T47D (cell line): ENCODE results near the gene NT5C2.

Source experiments
- DNase-seq, 2 experiments: peaks; one replicate each; pipeline versions ENCODE4 v3.0.0 to v3.0.0-alpha.2; 2011 to 2012; ENCODE audit warnings: low read depth in 1 of 2, low spot score in 1 of 2
- JUND ChIP-seq: IDR thresholded peaks from 2 replicates; pipeline ENCODE4 v1.6.1; 2012; ENCODE audit warnings: low read depth
- in situ Hi-C: cut with HindIII; loops from 2 replicates; pipeline ENCODE4 v1.10.0; 2016; ENCODE audit warnings: low sequenced_read_pairs, low pct_unique_long_range_greater_than_20kb

The NT5C2 gene

DNA sequence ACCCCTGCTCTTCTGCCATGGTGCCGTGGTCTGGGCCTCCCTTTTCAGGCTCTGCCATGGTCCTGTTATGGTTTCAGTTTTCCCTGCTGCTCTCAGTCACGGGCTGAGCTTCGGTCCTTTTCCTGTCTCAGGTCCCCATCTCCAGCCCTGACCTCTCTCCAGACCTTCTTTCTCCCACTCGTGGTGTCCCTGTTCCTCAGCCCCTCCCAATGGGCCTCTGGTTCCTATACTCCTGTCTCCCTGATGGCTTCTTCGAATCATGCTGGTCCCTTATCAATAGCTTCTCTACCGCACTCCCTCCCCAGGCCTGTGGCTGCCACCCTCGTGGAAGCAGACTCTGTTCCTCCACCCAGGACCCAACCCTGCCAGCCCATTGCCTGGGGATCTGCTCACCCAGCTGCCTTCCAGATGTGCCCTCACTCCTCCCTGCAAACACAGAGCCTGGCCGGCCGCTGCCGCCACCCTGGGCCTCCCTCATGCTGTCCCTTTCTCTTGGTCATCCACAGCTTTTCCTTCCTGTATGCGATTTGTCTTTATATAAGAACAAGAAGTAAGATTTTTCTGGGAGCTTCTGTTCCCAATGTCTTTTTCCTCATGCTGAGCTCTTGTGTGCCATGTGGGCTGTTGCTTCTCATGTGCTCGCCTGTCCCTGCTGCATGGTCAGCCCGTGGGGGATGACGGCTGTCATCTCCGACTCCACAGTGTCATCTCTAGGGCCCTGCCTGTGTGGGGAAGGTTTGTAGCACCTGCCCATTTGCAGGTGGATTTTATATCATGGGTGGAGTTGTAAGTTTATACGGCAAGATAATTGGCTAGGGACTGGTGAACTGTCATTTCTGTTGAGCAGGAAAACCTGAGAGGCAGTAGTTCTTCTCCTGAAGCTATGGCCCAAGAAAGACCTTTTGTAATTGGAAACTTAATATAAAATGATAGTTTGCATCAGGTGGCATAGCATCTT is 126.7 kb downstream of the NT5C2 start:
- in situ Hi-C loops = no loop called here
- no peak for TF ChIP-seq JUND
- no peak for DNase-seq

DNA sequence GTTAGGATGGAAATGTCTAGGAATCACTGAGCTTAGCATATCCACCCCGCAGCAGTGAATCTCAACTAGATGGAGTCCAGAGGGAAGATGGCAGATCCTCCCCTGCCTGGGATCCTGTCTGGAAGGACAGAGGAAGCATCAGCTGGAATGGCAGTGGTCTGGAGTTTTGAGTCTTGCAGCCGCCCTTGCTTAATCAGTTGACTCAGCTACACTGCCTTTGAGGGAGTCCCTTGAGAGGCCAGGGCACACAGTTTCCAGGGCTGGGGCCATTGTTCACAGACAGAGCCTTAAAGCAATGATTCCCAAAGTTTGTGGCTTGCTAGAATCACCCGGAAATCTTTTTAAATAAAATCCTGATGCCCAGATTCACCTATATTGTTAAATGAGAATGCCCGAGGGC is 128.1 kb downstream of the NT5C2 start:
- DNase-seq = no peak
- no peak for TF ChIP-seq JUND
- in situ Hi-C loops = no loop called here

DNA sequence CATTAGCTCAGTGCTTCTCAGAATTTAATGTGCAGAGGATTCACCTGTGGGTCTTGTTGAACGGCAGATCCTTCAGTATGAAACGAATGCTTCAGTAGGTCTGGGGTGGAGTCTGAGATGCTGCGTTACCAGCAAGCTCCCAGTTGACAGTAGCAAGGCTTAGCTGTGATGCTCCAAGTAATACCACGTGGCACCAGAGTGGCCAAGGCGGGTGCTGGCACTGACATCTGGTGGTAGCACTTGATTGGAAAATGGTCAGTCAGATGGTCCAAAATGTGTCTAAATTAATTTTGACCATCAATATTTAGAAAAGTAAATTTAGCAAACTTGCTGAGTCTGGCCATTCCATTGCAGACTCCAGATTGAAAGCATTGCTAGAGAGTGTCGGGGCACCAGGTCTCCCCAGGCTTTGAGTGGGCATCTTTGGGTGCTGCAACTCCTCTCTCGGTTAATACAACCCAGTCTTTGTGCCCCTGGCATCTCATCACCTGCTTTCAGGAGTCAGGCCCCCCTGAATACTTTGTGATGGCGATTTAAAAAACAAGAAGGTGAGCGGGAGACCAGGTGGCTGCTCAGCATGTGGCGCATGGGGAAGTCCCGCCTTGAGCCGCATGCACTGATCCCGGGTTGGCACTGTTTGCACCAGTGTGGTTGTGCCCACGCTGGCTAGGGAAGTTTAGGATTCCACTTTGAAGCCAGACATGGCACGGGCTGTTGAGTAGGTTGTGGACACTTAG is 130.1 kb downstream of the NT5C2 start:
- no peak for TF ChIP-seq JUND
- in situ Hi-C loops = no loop called here
- DNase-seq = peak in 1 of 2 experiments; percentile 72

DNA sequence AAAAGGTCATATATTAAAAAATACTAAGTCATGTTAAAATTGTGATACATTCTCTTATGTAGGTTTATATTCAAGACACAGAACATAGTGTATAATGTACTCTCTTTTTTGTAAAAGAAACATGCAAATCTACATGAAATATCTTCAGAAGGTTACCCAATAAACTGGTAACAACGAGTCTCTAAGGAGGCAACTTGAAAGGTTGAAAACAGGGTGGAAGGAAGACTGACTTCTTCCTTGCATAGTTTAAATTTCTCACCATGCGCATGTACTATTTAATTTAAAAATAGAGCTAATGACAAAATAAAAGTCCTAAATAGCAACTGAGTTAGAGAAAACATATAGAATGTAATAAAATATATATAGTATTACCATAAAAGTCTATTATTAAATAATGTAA is 132.5 kb downstream of the NT5C2 start:
- in situ Hi-C loops = no loop called here
- no peak for DNase-seq
- TF ChIP-seq JUND = no peak

DNA sequence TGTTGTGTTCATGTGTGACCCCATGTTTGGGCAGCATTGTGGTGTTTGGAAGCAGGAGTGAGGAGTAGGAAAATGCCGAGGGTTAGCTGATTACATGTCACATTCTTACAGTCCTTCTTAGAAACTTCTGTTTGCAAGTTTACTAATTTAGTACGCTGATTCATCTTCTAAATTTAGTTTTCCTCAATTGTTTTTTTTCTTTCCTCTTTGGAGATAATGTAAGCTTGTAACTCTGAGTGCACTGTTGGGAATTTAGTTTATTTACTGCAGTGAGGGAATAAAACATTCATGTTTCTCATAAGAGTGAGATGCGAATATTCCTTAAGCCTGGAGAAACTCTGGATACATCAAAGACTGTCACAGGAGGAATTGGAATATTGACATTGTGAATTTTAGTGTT is 135.0 kb downstream of the NT5C2 start:
- no peak for TF ChIP-seq JUND
- in situ Hi-C loops = no loop called here
- DNase-seq = no peak

DNA sequence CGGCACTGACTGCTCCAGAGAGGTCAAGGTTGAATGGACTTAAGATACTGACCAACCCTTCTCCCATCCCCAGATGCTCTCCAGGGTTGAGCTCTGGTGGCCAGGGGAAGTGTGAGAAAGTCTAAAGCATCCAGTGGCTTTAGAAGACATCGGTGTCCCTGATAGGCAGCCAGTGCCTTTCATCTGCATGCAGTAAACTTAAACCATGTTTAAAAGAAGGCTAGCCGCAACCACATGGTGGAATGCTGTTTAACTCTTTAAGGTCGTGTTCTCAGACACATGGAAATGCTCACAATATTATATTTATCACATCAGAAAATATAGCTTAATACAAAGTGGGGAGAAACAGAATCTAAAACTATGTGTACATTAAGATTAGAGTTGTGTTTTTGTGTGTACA is 138.0 kb downstream of the NT5C2 start:
- TF ChIP-seq JUND = no peak
- no peak for DNase-seq
- in situ Hi-C loops = no loop called here

DNA sequence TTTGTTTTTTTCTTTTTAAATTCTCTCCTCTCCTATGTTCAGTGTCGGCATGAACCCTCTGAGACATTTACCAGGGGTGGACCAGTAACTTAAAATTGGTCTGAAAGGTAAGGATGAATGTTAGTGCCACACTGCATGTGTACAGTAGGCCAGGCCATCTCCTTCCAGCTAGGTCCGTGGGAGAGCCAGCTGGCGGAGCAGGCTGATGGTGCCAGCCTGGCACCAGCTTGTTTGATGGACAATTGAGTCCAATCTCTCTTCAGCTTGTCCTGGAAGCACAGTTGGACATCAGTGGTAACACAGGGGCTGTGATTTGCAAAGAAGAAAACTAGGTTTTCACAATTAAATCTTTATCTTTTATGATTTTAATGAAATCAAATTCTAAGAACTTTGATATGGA is 138.5 kb downstream of the NT5C2 start:
- no peak for DNase-seq
- in situ Hi-C loops = no loop called here
- TF ChIP-seq JUND = no peak

DNA sequence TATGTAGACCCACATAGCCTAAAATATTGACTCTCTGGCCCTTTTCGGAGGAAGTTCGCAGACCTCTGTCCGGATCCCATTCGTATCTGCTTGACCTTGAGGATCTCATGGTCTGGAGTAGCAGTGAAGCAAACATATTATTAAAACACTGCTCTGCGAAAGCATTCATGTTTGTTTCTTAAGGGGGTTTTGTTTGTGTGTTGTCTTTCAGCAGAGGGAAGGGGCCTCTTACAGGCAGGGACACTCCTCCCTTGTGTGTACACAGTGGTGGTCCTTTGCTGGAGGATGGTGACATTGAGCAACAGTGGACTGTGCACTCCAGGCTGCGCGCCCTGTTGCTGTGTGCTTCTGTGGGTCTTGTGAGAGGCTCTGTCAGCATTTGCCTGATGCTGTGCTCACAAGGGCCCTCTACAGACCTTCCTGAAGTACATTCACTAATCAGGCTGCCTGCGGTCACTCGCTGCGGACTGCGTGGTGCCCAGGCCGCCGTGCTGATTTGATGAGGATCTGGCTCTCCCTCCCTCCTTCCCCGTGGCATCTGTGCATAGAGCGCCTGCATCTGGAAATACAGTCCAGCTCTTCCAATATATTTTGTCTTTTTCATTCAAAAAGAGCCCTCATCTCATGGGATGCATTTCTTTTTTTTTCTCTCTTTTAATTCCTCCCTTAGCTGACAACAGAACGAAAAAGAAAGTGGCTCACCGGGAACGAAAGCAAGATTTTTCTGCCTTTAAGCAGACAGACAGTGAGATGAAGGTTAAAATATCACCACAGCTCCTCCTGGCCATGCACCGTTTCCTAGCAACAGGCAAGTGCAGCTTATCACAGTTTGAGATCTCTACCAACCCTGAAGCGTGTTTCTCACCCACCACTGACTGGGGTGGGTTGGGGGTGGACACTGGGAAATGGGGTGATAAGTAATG is 139.2 kb downstream of the NT5C2 start:
- peak; percentile 58 to 81 for DNase-seq
- in situ Hi-C loops = no loop called here

DNA sequence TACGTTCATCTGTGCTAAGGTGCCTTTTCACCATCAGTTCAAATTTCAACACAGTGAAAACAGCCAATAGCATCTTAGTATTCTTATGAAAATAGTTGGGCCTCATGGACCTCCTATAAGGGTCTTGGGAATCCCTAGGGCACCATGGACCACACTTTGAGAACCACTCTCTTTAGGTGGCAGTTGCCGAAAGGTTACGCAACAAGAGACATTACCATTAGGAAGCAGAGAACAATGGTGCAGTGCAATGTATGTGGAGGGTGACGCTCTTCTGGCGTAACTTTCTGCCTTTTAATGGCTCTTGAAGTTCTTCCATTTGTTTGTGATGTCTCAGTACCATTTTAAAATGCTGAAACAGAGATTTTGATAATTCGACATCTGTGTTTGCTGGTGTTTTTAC is 143.8 kb downstream of the NT5C2 start:
- no peak for TF ChIP-seq JUND
- in situ Hi-C loops = no loop called here
- DNase-seq = no peak

More for the DNA sequence above, 139.2 kb downstream of the NT5C2 start:
- TF ChIP-seq JUND = no peak

DNA sequence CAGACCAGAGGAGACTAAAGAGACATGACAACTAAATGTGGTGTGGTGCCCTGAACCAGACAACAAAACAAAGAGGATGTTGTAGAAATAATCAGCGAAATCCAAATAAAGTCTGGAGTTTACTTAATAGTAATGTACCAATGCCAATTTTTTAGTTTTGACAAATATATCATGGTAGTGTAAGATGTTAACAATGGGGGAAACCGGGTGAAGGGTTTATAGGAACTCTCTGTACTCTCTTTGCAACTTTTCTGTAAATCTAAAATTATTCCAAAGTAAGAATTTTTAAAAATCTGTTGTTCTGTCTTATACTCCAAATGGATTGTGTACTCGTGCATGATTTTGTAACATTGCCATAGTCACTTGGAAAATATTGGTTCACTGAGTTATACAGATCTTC is 145.7 kb downstream of the NT5C2 start:
- DNase-seq = no peak
- in situ Hi-C loops = no loop called here
- TF ChIP-seq JUND = no peak

DNA sequence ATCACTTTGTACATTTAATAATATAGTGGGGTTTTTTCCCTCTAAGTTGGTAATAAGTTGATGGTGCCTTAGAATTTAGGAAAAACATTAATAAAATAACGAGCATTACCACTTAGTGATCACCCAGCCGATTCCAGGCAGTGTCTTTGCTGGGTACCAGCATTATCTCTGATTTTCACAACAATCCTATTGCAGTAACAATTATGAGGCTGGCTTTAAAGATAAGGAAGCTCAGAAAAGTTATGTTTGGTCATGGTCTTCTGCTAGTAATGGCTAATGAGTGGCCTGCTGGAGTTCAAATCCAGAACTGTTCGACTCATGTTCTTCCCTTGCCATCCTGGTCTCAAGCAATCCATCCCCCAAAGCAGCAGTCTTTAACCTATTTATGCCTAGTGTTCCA is 147.1 kb downstream of the NT5C2 start:
- in situ Hi-C loops = no loop called here
- TF ChIP-seq JUND = no peak
- DNase-seq = no peak

DNA sequence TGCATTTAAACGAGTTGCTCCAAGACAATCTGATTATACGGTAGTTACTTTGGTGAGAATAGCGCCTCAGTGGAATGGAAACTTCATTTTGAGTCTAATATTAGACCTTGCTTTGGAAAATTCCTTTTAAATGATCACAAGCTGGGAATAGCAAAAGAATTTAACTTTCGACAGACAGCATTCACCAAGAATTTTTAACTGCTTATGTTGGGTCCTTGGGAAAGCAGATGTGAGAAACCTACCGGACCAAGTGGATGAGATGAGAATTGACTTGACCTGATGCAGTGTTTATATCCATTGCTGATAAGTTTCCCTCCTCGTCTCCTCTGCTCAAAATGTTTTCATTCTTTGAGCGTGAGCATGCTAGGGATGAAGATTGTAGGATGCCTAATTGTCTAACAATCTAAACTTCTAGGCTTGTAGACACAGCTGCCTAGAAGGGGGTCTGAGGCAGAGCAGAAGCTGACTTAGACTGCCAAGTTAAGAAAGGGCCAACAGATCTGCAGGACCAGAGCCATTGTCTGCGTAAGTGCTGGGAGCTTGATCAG is 148.1 kb downstream of the NT5C2 start:
- in situ Hi-C loops = no loop called here
- 0 out of 2 replicates have a peak, but pooled peaks have one; percentile 11 for TF ChIP-seq JUND
- DNase-seq = no peak
